T-helper 2 cell treated with Interferon-gamma antibody and Interleukin-4, amounts not matched to agents 100 ng/mL and 5 ng/mL, for 36 hours (primary cell): ENCODE results near the gene PCMT1. TPM values are rescaled to one million over a fixed set of nuclear protein-coding genes. Genes with fewer than 3 reads are reported as not detected.
"Not testable (repeated sequence)": the region's sequence is repeated elsewhere in the genome, so short reads cannot be mapped to it uniquely, and the experiment has no call there.

Experiments used
- intact Hi-C: fragments of 100-400 bp; cut with micrococcal nuclease; formaldehyde crosslinking; loops from one replicate; pipeline ENCODE4 v1.15.1; 2023
- total RNA-seq: library from RNA; stranded (reverse); gene quantifications from 2 replicates; pipeline ENCODE4 v1.2.3, GENCODE V29; 2022

The PCMT1 gene
- total RNA-seq, 1 donor from 2014 or later: 88.0 TPM

GRCh38 chr6:149813351-149813750, 63.8 kb downstream of the PCMT1 start:
- intact Hi-C loops: no loop called here

- intact Hi-C loops: no loop called here
Measured at GRCh38 chr6:149815788-149816187, 66.2 kb downstream of the PCMT1 start.

GRCh38 chr6:149820506-149820905, 71.0 kb downstream of the PCMT1 start:
- intact Hi-C loops: loop anchor here (5.0 kb wide), 1 partner anchor 98 kb away; no protein-coding TSS in a partner anchor

- intact Hi-C loops: loop anchor here (5.0 kb wide), 1 partner anchor 99 kb away; no protein-coding TSS in a partner anchor
Measured at GRCh38 chr6:149821492-149821891, 72.0 kb downstream of the PCMT1 start.

GRCh38 chr6:149823013-149823412, 73.5 kb downstream of the PCMT1 start:
- intact Hi-C loops: loop anchor here (5.0 kb wide), 1 partner anchor 101 kb away; no protein-coding TSS in a partner anchor

- intact Hi-C loops: no loop called here
Measured at GRCh38 chr6:149825292-149825691, 75.8 kb downstream of the PCMT1 start.

GRCh38 chr6:149830731-149831307, 81.3 kb downstream of the PCMT1 start:
- intact Hi-C loops: no loop called here

GRCh38 chr6:149831308-149831820, 81.8 kb downstream of the PCMT1 start:
- intact Hi-C loops: no loop called here

- intact Hi-C loops: loop anchor here (1.0 to 2.0 kb wide), 3 partner anchors 31 to 183 kb away; partner anchors contain the start of gene LRP11
Measured at GRCh38 chr6:149833651-149834050, 84.1 kb downstream of the PCMT1 start.

GRCh38 chr6:149834513-149835481, 85.3 kb downstream of the PCMT1 start:
- intact Hi-C loops: loop anchor here (1.0 to 2.0 kb wide), 3 partner anchors 30 to 182 kb away; partner anchors contain the start of gene LRP11

- intact Hi-C loops: no loop called here
Measured at GRCh38 chr6:149840345-149841075, 91.0 kb downstream of the PCMT1 start.

- intact Hi-C loops: no loop called here
Measured at GRCh38 chr6:149842331-149842730, 92.8 kb downstream of the PCMT1 start.

- intact Hi-C loops: no loop called here
Measured at GRCh38 chr6:149843051-149843633, 93.6 kb downstream of the PCMT1 start.

GRCh38 chr6:149844036-149844435, 94.5 kb downstream of the PCMT1 start:
- intact Hi-C loops: not testable (repeated sequence)

- intact Hi-C loops: no loop called here
Measured at GRCh38 chr6:149844480-149844879, 94.9 kb downstream of the PCMT1 start.

GRCh38 chr6:149845549-149845948, 96.0 kb downstream of the PCMT1 start:
- intact Hi-C loops: no loop called here

GRCh38 chr6:149846321-149846720, 96.8 kb downstream of the PCMT1 start:
- intact Hi-C loops: no loop called here

GRCh38 chr6:149847939-149848267, 98.4 kb downstream of the PCMT1 start:
- intact Hi-C loops: no loop called here

- intact Hi-C loops: not testable (repeated sequence)
Measured at GRCh38 chr6:149848343-149848742, 98.8 kb downstream of the PCMT1 start.

GRCh38 chr6:149851461-149852110, 102.0 kb downstream of the PCMT1 start:
- intact Hi-C loops: no loop called here
